ENCODE data around the gene CHCHD10. TPM values are rescaled to one million over a fixed set of nuclear protein-coding genes. Genes with fewer than 3 reads are reported as not detected.

CHCHD10 gene
- total and polyA plus RNA-seq, 4 donors: 13.4 to 784 (median 139) TPM

GRCh38 chr22:23764899-23765881, 2.6 kb downstream of the CHCHD10 start:
- Histone ChIP-seq H3K27ac (ENCODE audit: low read depth in 1 of 2, low read length in 2 of 2) (peak overlapping the region; percentile 49 to 70), H3K9ac (ENCODE audit: low read depth in 1 of 2, low read length in 2 of 2) (no peak overlapping the region), H3K36me3 (ENCODE audit: control insufficient read depth in 4 of 4, insufficient read depth in 3 of 4, low read depth in 1 of 4, low read length in 3 of 4) (peaks cover 0 to 6% (median 4%) of the 10 kb centered on the region in 4 donors), H3K27me3 (ENCODE audit: control insufficient read depth in 4 of 4, insufficient read depth in 4 of 4, low read length in 3 of 4) (no peaks in the 10 kb centered on the region), H3K4me3 (ENCODE audit: low read depth in 1 of 3, low read length in 3 of 3) (peak overlapping the region in 2 of 3 donors; percentile 35 to 67), H3K4me1 (ENCODE audit: control insufficient read depth in 4 of 4, insufficient read depth in 4 of 4, low read length in 3 of 4) (peaks cover 16 to 46% (median 34%) of the 10 kb centered on the region in 4 donors), H3K9me3 (ENCODE audit: control insufficient read depth in 4 of 4, low read length in 3 of 4) (no peaks in the 10 kb centered on the region)
- WGBS: 59% methylated on average over 9 of the region's 9 CpGs
- no peak for DNase-seq (ENCODE audit: low spot score)
- TF ChIP-seq EGR1 (IDR thresholded peaks at IDR 0.05; ENCODE audit: low read depth in 2 of 2): peak in 1 of 2 donors; percentile 23
- TF ChIP-seq NR2F2 (IDR thresholded peaks at IDR 0.05): peak; percentile 89
- TF ChIP-seq GABPA (IDR thresholded peaks at IDR 0.05 in 1 of 2, conservative IDR thresholded peaks at IDR 0.05 in 1 of 2): peak in 1 of 2 donors; percentile 37
- peak; percentile 81 for TF ChIP-seq FOXA1 (IDR thresholded peaks at IDR 0.05)
- peak; percentile 84 for TF ChIP-seq REST (IDR thresholded peaks at IDR 0.05)
- peak; percentile 51 for TF ChIP-seq ZBTB33 (IDR thresholded peaks at IDR 0.05)
- peak; percentile 99 for TF ChIP-seq ATF3 (IDR thresholded peaks at IDR 0.05)
- TF ChIP-seq RAD21 (IDR thresholded peaks at IDR 0.05): peak in 1 of 2 donors; percentile 66
- peak; percentile 87 for TF ChIP-seq YY1 (IDR thresholded peaks at IDR 0.05)
- TF ChIP-seq TAF1 (conservative IDR thresholded peaks at IDR 0.05): peak; percentile 30
- peak; percentile 73 for TF ChIP-seq FOXA2 (IDR thresholded peaks at IDR 0.05)
- TF ChIP-seq RXRA (IDR thresholded peaks at IDR 0.05): peak; percentile 96
- peak; percentile 81 for TF ChIP-seq HNF4G (IDR thresholded peaks at IDR 0.05)
- peak; percentile 95 to 97 for TF ChIP-seq HNF4A (conservative IDR thresholded peaks at IDR 0.05)
- no peak for TF ChIP-seq MAX (IDR thresholded peaks at IDR 0.05)
- no peak for TF ChIP-seq CTCF (IDR thresholded peaks at IDR 0.05; ENCODE audit: low read depth, low read length, missing input control)
- peak; percentile 33 to 83 for TF ChIP-seq JUND (IDR thresholded peaks at IDR 0.05)
- peak; percentile 94 for TF ChIP-seq SP1 (IDR thresholded peaks at IDR 0.05)
